ENCODE data around the gene SLAMF1.
"Not testable (repeated sequence)": the region's sequence is repeated elsewhere in the genome, so short reads cannot be mapped to it uniquely, and the experiment has no call there.

GRCh38 chr1:160582976-160583375 lies 63.9 kb downstream of the SLAMF1 start:
- TF ChIP-seq ZNF274 (IDR thresholded peaks at IDR 0.05; ENCODE audit: low read depth, low read length); YY1 (IDR thresholded peaks at IDR 0.05; ENCODE audit: insufficient read depth, insufficient read length); SUZ12 (IDR thresholded peaks at IDR 0.05; ENCODE audit: extremely low read depth, insufficient read depth, insufficient read length): not testable (repeated sequence)

Measured in NT2/D1 (cell line).